SU-DHL-6 (cell line): ENCODE measurements around the gene SLC16A5.

Source experiments
- CTCF ChIP-seq: fragments of 200-600 bp; sonication (generic); IDR thresholded peaks from one replicate; pipeline ENCODE4 v1.5.1; 2017; ENCODE audit warnings: antibody characterized with exemption, mild to moderate bottlenecking, low read length, moderate library complexity; ENCODE audit not compliant: insufficient read depth, poor library complexity, severe bottlenecking
- EZH2phosphoT487 ChIP-seq: fragments of 200-600 bp; sonication (generic), shearing (Covaris generic); conservative IDR thresholded peaks from 2 replicates; pipeline ENCODE4 v1.6.1; 2018; ENCODE audit warnings: mild to moderate bottlenecking, antibody characterized with exemption, low read length, moderate library complexity, mixed read lengths

GRCh38 chr17:75130632-75131277 is 43.0 kb downstream of the SLC16A5 start:
- TF ChIP-seq CTCF (peak; percentile 43), EZH2phosphoT487 (no peak)
